Sigmoid colon (tissue), 3 donors: ENCODE measurements around the gene MED14.

Experiments used
- POLR2A ChIP-seq, 2 donors: fragments of 450-650 bp; IDR thresholded peaks; one replicate each; pipeline ENCODE4 v1.6.1; 2016; ENCODE audit warnings: antibody characterized with exemption in 2 of 2, mild to moderate bottlenecking in 2 of 2, moderate library complexity in 2 of 2
- TF ChIP-seq, protein P1 (sequence below), 4 experiments: fragments of 450-650 bp in 3 of 4; fragments of 200-600 bp in 1 of 4; IDR thresholded peaks; one replicate each; pipeline ENCODE4 v1.5.1; 2016 to 2019; ENCODE audit warnings: antibody characterized with exemption in 4 of 4, mild to moderate bottlenecking in 3 of 4, moderate library complexity in 2 of 4

DNA sequence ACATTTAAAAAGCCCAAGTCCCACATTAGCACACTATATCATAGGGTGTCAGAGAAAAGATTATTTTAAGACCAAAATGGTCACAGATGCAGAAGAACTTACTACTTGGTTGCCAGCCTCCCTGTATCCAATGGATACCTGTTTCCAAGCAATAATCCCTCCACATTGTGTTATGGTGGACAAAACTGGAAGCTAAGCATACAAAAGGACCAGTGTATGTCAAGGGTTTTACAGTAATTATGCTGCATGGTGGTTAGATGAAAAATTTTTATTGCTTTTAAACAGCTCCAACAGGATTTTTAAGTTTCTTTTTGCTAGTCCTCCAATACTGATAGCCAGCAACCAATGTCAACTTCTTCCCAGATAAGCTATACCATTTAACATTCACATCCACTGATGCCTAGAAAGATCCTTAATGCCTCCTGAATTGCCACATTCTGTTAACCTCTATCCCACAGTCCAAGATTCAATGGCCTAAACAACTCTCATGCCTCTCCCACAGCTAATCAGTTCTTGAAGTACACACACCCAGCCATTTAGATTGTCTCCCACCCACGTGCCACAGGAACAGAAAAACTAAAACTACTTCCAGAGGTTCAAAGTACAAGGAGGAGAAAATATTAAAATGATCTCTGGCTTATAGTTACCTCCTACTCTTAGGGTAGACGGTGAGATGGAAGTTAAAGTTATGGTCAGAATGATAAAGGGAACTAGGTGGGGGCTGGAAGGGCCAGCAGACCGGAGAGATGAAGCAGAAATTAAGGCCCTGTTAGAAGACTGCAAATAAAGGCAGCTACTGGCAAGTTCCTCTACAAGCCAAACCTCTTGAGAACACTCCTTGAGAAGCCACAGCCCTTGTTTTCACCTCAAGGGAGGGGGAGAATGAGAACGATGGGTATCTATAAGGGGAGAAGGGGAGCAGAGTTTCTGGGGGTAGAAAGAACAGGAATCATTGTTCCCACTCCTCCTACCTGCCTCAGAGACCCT lies 5.5 kb downstream of the MED14 start:
- no peak for TF ChIP-seq POLR2A (IDR thresholded peaks at IDR 0.05)
- TF ChIP-seq, protein P1, sequence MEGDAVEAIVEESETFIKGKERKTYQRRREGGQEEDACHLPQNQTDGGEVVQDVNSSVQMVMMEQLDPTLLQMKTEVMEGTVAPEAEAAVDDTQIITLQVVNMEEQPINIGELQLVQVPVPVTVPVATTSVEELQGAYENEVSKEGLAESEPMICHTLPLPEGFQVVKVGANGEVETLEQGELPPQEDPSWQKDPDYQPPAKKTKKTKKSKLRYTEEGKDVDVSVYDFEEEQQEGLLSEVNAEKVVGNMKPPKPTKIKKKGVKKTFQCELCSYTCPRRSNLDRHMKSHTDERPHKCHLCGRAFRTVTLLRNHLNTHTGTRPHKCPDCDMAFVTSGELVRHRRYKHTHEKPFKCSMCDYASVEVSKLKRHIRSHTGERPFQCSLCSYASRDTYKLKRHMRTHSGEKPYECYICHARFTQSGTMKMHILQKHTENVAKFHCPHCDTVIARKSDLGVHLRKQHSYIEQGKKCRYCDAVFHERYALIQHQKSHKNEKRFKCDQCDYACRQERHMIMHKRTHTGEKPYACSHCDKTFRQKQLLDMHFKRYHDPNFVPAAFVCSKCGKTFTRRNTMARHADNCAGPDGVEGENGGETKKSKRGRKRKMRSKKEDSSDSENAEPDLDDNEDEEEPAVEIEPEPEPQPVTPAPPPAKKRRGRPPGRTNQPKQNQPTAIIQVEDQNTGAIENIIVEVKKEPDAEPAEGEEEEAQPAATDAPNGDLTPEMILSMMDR (IDR thresholded peaks at IDR 0.05): no peak
